ENCODE results near the gene GPR137B. TPM values are rescaled to one million over a fixed set of nuclear protein-coding genes. Genes with fewer than 3 reads are reported as not detected.

The GPR137B gene
- total and polyA plus RNA-seq, 2 of the 4 experiments (the other 2 are of a cell fraction) = 4.5 to 12.3 TPM

- H2AFZ ChIP-seq (replicated peaks; ENCODE audit: low read length, poor library complexity) = no peak overlapping the region
- intact Hi-C loops (cut with micrococcal nuclease) = no loop called here
- no peak for ATAC-seq (ENCODE audit: low read depth)
- no peaks in the 10 kb centered on the region for H3K36me3 ChIP-seq (ENCODE audit: control insufficient read depth, insufficient read depth, low read length)
- no peak overlapping the region for H3K4me2 ChIP-seq (ENCODE audit: low read depth, low read length)
- no peak overlapping the region for H3K14ac ChIP-seq (replicated peaks; ENCODE audit: low read depth, low read length)
- no peaks in the 10 kb centered on the region for H3K9me3 ChIP-seq (ENCODE audit: control insufficient read depth, insufficient read depth, low read length)
- TF ChIP-seq MAFK (IDR thresholded peaks at IDR 0.05; ENCODE audit: low read depth, low read length) = no peak
- TF ChIP-seq SMC3 (IDR thresholded peaks at IDR 0.05; ENCODE audit: low read depth, low read length) = no peak
- no peak for TF ChIP-seq USF2 (IDR thresholded peaks at IDR 0.05; ENCODE audit: low read depth, low read length)
- no peak for TF ChIP-seq POLR2A (IDR thresholded peaks at IDR 0.05; ENCODE audit: low read depth, low read length)
- no peak for TF ChIP-seq NFE2L2 (IDR thresholded peaks at IDR 0.05; ENCODE audit: low read depth, low read length)
- TF ChIP-seq RAD21 (IDR thresholded peaks at IDR 0.05; ENCODE audit: low read length) = no peak
- TF ChIP-seq RCOR1 (IDR thresholded peaks at IDR 0.05; ENCODE audit: insufficient replicate concordance, low read length) = no peak
- TF ChIP-seq RFX5 (IDR thresholded peaks at IDR 0.05; ENCODE audit: low read depth, low read length) = no peak
- H4K8ac ChIP-seq (ENCODE audit: low read depth in 2 of 2, low read length in 2 of 2) = no peak overlapping the region
- no peaks in the 10 kb centered on the region for H4K20me1 ChIP-seq (ENCODE audit: insufficient read depth, low read length)
- no peak overlapping the region for H3K23ac ChIP-seq (ENCODE audit: low read depth, low read length)
- H3K18ac ChIP-seq (ENCODE audit: low read depth, low read length) = no peak overlapping the region
- no peak overlapping the region for H2BK120ac ChIP-seq (ENCODE audit: low read depth, low read length)
- H3K56ac ChIP-seq (ENCODE audit: extremely low read depth, insufficient read depth, low read length) = no peak overlapping the region
- H2BK15ac ChIP-seq (ENCODE audit: low read depth, low read length) = no peak overlapping the region
- peaks cover 13% of the 10 kb centered on the region for H3K27me3 ChIP-seq (ENCODE audit: control insufficient read depth, insufficient read depth, low read length)
- H4K91ac ChIP-seq (ENCODE audit: insufficient read depth, low read depth, low read length) = no peak overlapping the region
- WGBS, 2 experiments (ENCODE audit: extremely low coverage in 2 of 2, insufficient read length in 1 of 2) = no CpG with 5 or more reads among the region's 10 CpGs
- no peak overlapping the region for H3K9ac ChIP-seq (ENCODE audit: low read depth, low read length)
- dilution Hi-C loops (cut with HindIII; ENCODE audit: low sequenced_read_pairs, unreplicated experiment) = no loop called here
- CTCF ChIA-PET = no interaction called here
- DNase-seq = no peak
- POLR2A ChIA-PET (ENCODE audit: unreplicated experiment) = no interaction called here
- no peak overlapping the region for H2BK5ac ChIP-seq (ENCODE audit: low read depth, low read length, poor library complexity, severe bottlenecking)
- no TSS peak for BruUV-seq (replicated peaks)
- no peaks in the 10 kb centered on the region for H3K79me1 ChIP-seq (ENCODE audit: low read depth in 1 of 2, low read length in 2 of 2)
- no peak overlapping the region for H3K27ac ChIP-seq (ENCODE audit: insufficient read depth, low read length)
- no peaks in the 10 kb centered on the region for H3K4me1 ChIP-seq (ENCODE audit: control insufficient read depth, insufficient read depth, low read length)
- H3K9me1 ChIP-seq (ENCODE audit: insufficient read depth, low read length) = no peaks in the 10 kb centered on the region
- no peak overlapping the region for H3K4ac ChIP-seq (ENCODE audit: low read depth, low read length)
- H2AK5ac ChIP-seq (ENCODE audit: low read depth, low read length) = no peak overlapping the region
- H4K5ac ChIP-seq (ENCODE audit: low read depth, low read length) = no peak overlapping the region
- no peak overlapping the region for H3K4me3 ChIP-seq (ENCODE audit: insufficient read depth, low read depth, low read length)
- no peak overlapping the region for H2AK9ac ChIP-seq (replicated peaks; ENCODE audit: low read depth, low read length, poor library complexity)
- H2BK20ac ChIP-seq (ENCODE audit: low read depth, low read length) = no peak overlapping the region
- in situ Hi-C loops (cut with MboI; ENCODE audit: low sequenced_read_pairs) = loop anchor here (25.0 kb wide), 1 partner anchor 1267 kb away; no protein-coding TSS in a partner anchor
Observed at GRCh38 chr1:236120721-236121153, 21.6 kb upstream of the GPR137B start.
